A673 (cell line): ENCODE results near the gene GABARAPL2.

Source experiments
- CTCF ChIP-seq: fragments of 300-800, 200-600 bp; sonication (generic); conservative IDR thresholded peaks from 2 replicates; pipeline ENCODE4 v1.5.1; 2017; ENCODE audit warnings: low read depth, mild to moderate bottlenecking, antibody characterized with exemption, low read length, moderate library complexity, mixed read lengths
- EZH2 ChIP-seq: fragments of 200-600 bp; sonication (generic); IDR thresholded peaks from 2 replicates; pipeline ENCODE4 v1.6.1; 2017; ENCODE audit warnings: borderline replicate concordance, low read depth, mild to moderate bottlenecking, mixed read lengths, antibody characterized with exemption, low read length; ENCODE audit not compliant: poor library complexity, severe bottlenecking

GRCh38 chr16:75576384-75576811 is 10.2 kb downstream of the GABARAPL2 start:
- TF ChIP-seq CTCF = no peak
- TF ChIP-seq EZH2 = no peak
